B cell (primary cell): Measurements from ENCODE around the gene CD180. TPM values are rescaled to one million over a fixed set of nuclear protein-coding genes. Genes with fewer than 3 reads are reported as not detected.

Source experiments
- ATAC-seq: fragments of 200-7000 bp; cut with Tn5 transposase; one replicate; pipeline ENCODE4 v1.10.0; 2021; ENCODE audit warnings: low read depth, mild to moderate bottlenecking, moderate number of reproducible peaks, moderate library complexity
- CTCF ChIA-PET: fragments of 350-600 bp; sonication (Branson Sonifier 250); formaldehyde crosslinking; loops from one replicate; lab custom pipeline; 2021; ENCODE audit warnings: antibody characterized with exemption, inconsistent platforms; lab: Charles Lee
- POLR2A ChIA-PET: fragments of 350-600 bp; sonication (Branson Sonifier 250); formaldehyde crosslinking; loops from one replicate; lab custom pipeline; 2021; ENCODE audit warnings: antibody characterized with exemption; lab: Charles Lee
- DNase-seq: peaks from one replicate; pipeline ENCODE4 v3.0.0; 2013
- H2AFZ ChIP-seq: 2 replicates; pipeline ENCODE4 v1.6.1; 2012; ENCODE audit warnings: mild to moderate bottlenecking, low read depth, low read length; ENCODE audit not compliant: insufficient read depth, poor library complexity, severe bottlenecking
- H3K27ac ChIP-seq, 2 donors: 1 replicate in 1 of 2; 2 replicates in 1 of 2; pipeline ENCODE4 v1.5.1; 2012 to 2013; ENCODE audit warnings: low read length in 2 of 2, mild to moderate bottlenecking in 2 of 2, moderate library complexity in 1 of 2
- H3K27me3 ChIP-seq, 4 experiments: fragments of 200-600 bp in 1 of 4; sonication (generic) in 1 of 4; replicated peaks in 1 of 4; 1 replicate in 2 of 4; 2 replicates in 2 of 4; pipeline versions ENCODE4 v1.6.1 to v1.7.0; 2013 to 2016; ENCODE audit warnings: low read length in 3 of 4, mild to moderate bottlenecking in 2 of 4, mixed read lengths in 1 of 4, moderate library complexity in 1 of 4; ENCODE audit not compliant: insufficient read depth in 4 of 4, control insufficient read depth in 3 of 4; ENCODE audit errors: control extremely low read depth in 1 of 4
- H3K36me3 ChIP-seq, 2 experiments: replicated peaks in 1 of 2; 1 replicate in 1 of 2; 2 replicates in 1 of 2; pipeline versions ENCODE4 v1.6.1 to v1.7.1; 2013; ENCODE audit warnings: low read length in 1 of 2; ENCODE audit not compliant: insufficient read depth in 2 of 2, control insufficient read depth in 1 of 2; ENCODE audit errors: control extremely low read depth in 1 of 2, extremely low read depth in 1 of 2
- H3K4me1 ChIP-seq, 2 donors: fragments of 200-600 bp in 1 of 2; sonication (generic) in 1 of 2; 1 replicate in 1 of 2; 2 replicates in 1 of 2; pipeline versions ENCODE4 v1.5.1 to v1.6.1; 2013 to 2017; ENCODE audit warnings: low read length in 2 of 2; ENCODE audit not compliant: control insufficient read depth in 2 of 2, insufficient read depth in 2 of 2
- H3K4me2 ChIP-seq: replicated peaks from 2 replicates; pipeline ENCODE3; 2012; ENCODE audit warnings: mild to moderate bottlenecking, low read depth, low read length; ENCODE audit not compliant: poor library complexity, severe bottlenecking
- H3K4me3 ChIP-seq, 5 experiments: fragments of 200-600 bp in 1 of 5; sonication (generic) in 1 of 5; 1 replicate in 3 of 5; 2 replicates in 2 of 5; pipeline versions ENCODE4 v1.5.1 to v1.7.0; 2011 to 2016; ENCODE audit warnings: low read length in 4 of 5, mild to moderate bottlenecking in 4 of 5, low read depth in 2 of 5, control low read depth in 1 of 5, moderate library complexity in 1 of 5; ENCODE audit not compliant: insufficient read depth in 1 of 5; ENCODE audit errors: control extremely low read depth in 1 of 5, extremely low read depth in 1 of 5
- H3K79me2 ChIP-seq: fragments of 200-600 bp; sonication (generic); one replicate; pipeline ENCODE4 v1.6.0; 2016; ENCODE audit warnings: low read length; ENCODE audit not compliant: control insufficient read depth, insufficient read depth
- H3K9ac ChIP-seq: fragments of 200-600 bp; sonication (generic); 2 replicates; pipeline ENCODE4 v1.6.1; 2017; ENCODE audit warnings: mild to moderate bottlenecking, low read length, moderate library complexity
- H3K9me3 ChIP-seq, 3 donors: one replicate each; pipeline versions ENCODE4 v1.6.1 to v1.7.1; 2013; ENCODE audit warnings: low read length in 2 of 3; ENCODE audit not compliant: control insufficient read depth in 2 of 3, insufficient read depth in 1 of 3; ENCODE audit errors: control extremely low read depth in 1 of 3
- H4K20me1 ChIP-seq: 2 replicates; pipeline ENCODE4 v1.6.0; 2012; ENCODE audit warnings: mild to moderate bottlenecking, low read length; ENCODE audit not compliant: insufficient read depth, control insufficient read depth, poor library complexity, severe bottlenecking
- H3K27ac Mint-ChIP-seq: one replicate; pipeline ENCODE4 v1.8.0; 2021; ENCODE audit warnings: mixed read lengths
- H3K27me3 Mint-ChIP-seq: one replicate; pipeline ENCODE4 v1.8.0; 2021; ENCODE audit warnings: mixed read lengths
- H3K4me1 Mint-ChIP-seq: one replicate; pipeline ENCODE4 v1.8.0; 2021; ENCODE audit warnings: mixed read lengths
- H3K4me3 Mint-ChIP-seq: one replicate; pipeline ENCODE4 v1.8.0; 2021; ENCODE audit warnings: mixed read lengths
- H3K9me3 Mint-ChIP-seq: one replicate; pipeline ENCODE4 v1.8.0; 2022; ENCODE audit warnings: mixed read lengths; ENCODE audit not compliant: insufficient read depth
- EZH2 ChIP-seq: IDR thresholded peaks from 2 replicates; pipeline ENCODE4 v1.6.1; 2012; ENCODE audit warnings: borderline replicate concordance, low read depth, mild to moderate bottlenecking, moderate library complexity, low read length; ENCODE audit not compliant: insufficient read depth, poor library complexity, severe bottlenecking
- WGBS: methylation state at CpG from one replicate; pipeline ENCODE4 v1.1.5; 2013; ENCODE audit warnings: missing lambda C conversion rate; ENCODE audit not compliant: insufficient coverage; 5-methylcytosine and 5-hydroxymethylcytosine counted together
- intact Hi-C: fragments of 100-400 bp; cut with micrococcal nuclease; formaldehyde crosslinking; loops from one replicate; pipeline ENCODE4 v1.10.0; 2022
- polyA plus RNA-seq: library from polyadenylated mRNA; depleted of rRNA; stranded (reverse); fragments of >200 nt; gene quantifications from 2 replicates; pipeline ENCODE4 v1.2.3, GENCODE V29; 2012
- total RNA-seq, 2 donors: library from RNA; stranded (reverse); fragments of 120-200 nt in 1 of 2; gene quantifications; 1 replicate in 1 of 2; 2 replicates in 1 of 2; pipeline versions ENCODE4 v1.2.3 to v1.2.4, GENCODE V29; 2013 to 2022
- TF ChIP-seq, protein P1 (sequence below): fragments of 200-600 bp; IDR thresholded peaks from one replicate; pipeline ENCODE4 v1.8.0; 2022; ENCODE audit warnings: antibody characterized with exemption, mild to moderate bottlenecking

The CD180 gene
- total and polyA plus RNA-seq, 2 donors (not counting 1 experiment from before 2014, with no cell fraction given) = 16.1 to 16.4 TPM

DNA sequence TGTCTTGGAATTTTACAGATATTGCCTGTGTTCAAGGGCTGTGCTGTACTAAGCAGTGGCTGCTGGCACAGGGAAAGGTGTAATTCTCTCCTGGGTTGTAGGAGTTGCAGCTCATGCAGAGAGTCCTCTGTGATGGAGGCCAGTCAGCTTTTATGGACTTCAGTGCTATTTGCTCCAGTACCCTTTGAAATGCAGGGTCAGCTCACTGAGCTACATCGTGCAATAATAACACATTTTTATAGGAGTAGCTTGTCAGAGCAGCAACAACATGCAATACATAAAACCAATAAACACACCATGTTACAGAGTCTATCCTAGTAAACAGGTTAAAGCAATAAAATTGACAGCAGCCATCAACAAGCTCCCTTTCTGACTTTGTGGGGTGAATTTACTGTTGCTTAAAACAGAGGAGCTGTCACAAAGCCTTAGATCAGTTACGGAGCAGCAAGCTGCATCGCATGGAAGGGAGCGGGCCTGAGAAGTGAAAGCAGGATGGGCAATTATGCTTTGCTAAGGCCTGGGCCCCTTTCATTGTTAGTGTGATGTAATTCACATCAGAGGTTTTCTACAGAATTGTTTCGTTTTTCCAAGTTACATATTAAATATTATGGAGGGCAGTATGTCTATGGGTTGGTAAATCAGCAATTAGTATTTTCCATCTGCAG, 16.8 kb downstream of the CD180 start:
- H3K9me3 ChIP-seq = peaks cover 7 to 45% (median 39%) of the 10 kb centered on the region in 3 donors
- H3K27ac ChIP-seq = peak overlapping the region in 1 of 2 donors; percentile 65
- no peaks in the 10 kb centered on the region for H3K27me3 ChIP-seq
- H3K27ac Mint-ChIP-seq = peak overlapping the region; percentile 78
- intact Hi-C loops = no loop called here
- H4K20me1 ChIP-seq = peaks cover 40% of the 10 kb centered on the region
- peaks cover 11% of the 10 kb centered on the region for H3K9me3 Mint-ChIP-seq
- H2AFZ ChIP-seq = no peak overlapping the region
- no peak overlapping the region for H3K4me2 ChIP-seq
- ATAC-seq = no peak
- H3K4me1 ChIP-seq = peaks cover 44 to 59% of the 10 kb centered on the region in 2 donors
- H3K27me3 Mint-ChIP-seq = no peaks in the 10 kb centered on the region
- 100% methylated on average over 1 of the region's 5 CpGs for WGBS
- no peak overlapping the region for H3K9ac ChIP-seq
- TF ChIP-seq, protein P1, sequence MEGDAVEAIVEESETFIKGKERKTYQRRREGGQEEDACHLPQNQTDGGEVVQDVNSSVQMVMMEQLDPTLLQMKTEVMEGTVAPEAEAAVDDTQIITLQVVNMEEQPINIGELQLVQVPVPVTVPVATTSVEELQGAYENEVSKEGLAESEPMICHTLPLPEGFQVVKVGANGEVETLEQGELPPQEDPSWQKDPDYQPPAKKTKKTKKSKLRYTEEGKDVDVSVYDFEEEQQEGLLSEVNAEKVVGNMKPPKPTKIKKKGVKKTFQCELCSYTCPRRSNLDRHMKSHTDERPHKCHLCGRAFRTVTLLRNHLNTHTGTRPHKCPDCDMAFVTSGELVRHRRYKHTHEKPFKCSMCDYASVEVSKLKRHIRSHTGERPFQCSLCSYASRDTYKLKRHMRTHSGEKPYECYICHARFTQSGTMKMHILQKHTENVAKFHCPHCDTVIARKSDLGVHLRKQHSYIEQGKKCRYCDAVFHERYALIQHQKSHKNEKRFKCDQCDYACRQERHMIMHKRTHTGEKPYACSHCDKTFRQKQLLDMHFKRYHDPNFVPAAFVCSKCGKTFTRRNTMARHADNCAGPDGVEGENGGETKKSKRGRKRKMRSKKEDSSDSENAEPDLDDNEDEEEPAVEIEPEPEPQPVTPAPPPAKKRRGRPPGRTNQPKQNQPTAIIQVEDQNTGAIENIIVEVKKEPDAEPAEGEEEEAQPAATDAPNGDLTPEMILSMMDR = no peak
- TF ChIP-seq EZH2 = no peak
- DNase-seq = no peak
- peaks cover 9 to 84% of the 10 kb centered on the region in 2 experiments for H3K36me3 ChIP-seq
- no peak overlapping the region for H3K4me3 Mint-ChIP-seq
- POLR2A ChIA-PET = interaction anchor here (1.2 kb wide), 1 partner anchor 17 kb away, joined by 3 read pairs; the partner anchor contains the start of gene CD180
- CTCF ChIA-PET = interaction anchor here (0.9 to 2.7 kb wide), 6 partner anchors 14 to 29 kb away, joined by 3 to 12 read pairs (median 5); no protein-coding TSS in a partner anchor
- H3K4me1 Mint-ChIP-seq = peaks cover 59% of the 10 kb centered on the region
- no peak overlapping the region for H3K4me3 ChIP-seq
- H3K79me2 ChIP-seq = peaks cover 74% of the 10 kb centered on the region

DNA sequence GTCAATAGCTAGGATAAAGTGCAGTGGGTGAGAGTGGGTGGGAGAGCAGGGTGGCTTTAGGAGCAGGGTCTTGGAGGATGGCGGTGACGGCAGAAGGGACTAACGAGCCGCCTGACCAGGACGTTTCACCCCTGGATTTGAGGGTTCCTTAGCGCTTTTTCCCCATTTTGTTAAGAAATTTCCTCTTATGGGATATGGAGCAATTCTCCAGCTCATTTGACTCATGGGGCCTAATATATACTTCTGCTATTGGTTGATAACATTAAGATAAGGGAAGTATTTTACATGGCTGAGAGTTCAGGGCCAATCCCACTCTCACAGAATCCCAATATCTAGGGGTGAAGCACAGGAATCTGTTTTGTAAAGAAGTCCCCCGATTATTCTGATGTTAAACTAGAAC, 17.6 kb downstream of the CD180 start:
- ATAC-seq (no peak), DNase-seq (no peak)
- Histone ChIP-seq H3K27ac (peak overlapping the region in 1 of 2 donors; percentile 65), H3K9me3 (peaks cover 7 to 45% (median 40%) of the 10 kb centered on the region in 3 donors), H3K36me3 (peaks cover 8 to 81% of the 10 kb centered on the region in 2 experiments), H3K27me3 (no peaks in the 10 kb centered on the region), H4K20me1 (peaks cover 31% of the 10 kb centered on the region), H2AFZ (no peak overlapping the region), H3K4me1 (peaks cover 39 to 54% of the 10 kb centered on the region in 2 donors), H3K4me2 (no peak overlapping the region), H3K79me2 (peaks cover 70% of the 10 kb centered on the region), H3K4me3 (no peak overlapping the region), H3K9ac (no peak overlapping the region)
- Mint-ChIP-seq H3K27ac (peak overlapping the region; percentile 81), H3K4me1 (peaks cover 55% of the 10 kb centered on the region), H3K4me3 (peak overlapping the region; percentile 7), H3K27me3 (no peaks in the 10 kb centered on the region), H3K9me3 (peaks cover 11% of the 10 kb centered on the region)
- ChIA-PET CTCF (interaction anchor here (1.0 to 2.4 kb wide), 5 partner anchors 9 to 1038 kb away, joined by 3 to 8 read pairs (median 4); no protein-coding TSS in a partner anchor), POLR2A (no interaction called here)
- TF ChIP-seq, protein P1 = no peak
- no peak for TF ChIP-seq EZH2
- 93% methylated on average over 3 of the region's 7 CpGs for WGBS
- intact Hi-C loops = no loop called here
